Activated naive CD8-positive, alpha-beta T cell treated with anti-CD3 and anti-CD28 coated beads, Interleukin-2, amount 10 ng/mL, durations not matched to agents 7 days and 5 days (primary cell): ENCODE data around the gene HMGA1. TPM values are rescaled to one million over a fixed set of nuclear protein-coding genes. Genes with fewer than 3 reads are reported as not detected.
"Not testable (repeated sequence)": the region's sequence is repeated elsewhere in the genome, so short reads cannot be mapped to it uniquely, and the experiment has no call there.

Source experiments
- ATAC-seq: fragments of 150-1000 bp; cut with Tn5 transposase; one replicate; pipeline ENCODE4 v1.10.0; 2021; ENCODE audit warnings: low read depth, moderate library complexity
- POLR2A ChIA-PET: fragments of 350-600 bp; sonication (Branson Sonifier 250); formaldehyde crosslinking; loops from one replicate; lab custom pipeline; 2021; ENCODE audit warnings: antibody characterized with exemption; lab: Charles Lee
- DNase-seq: peaks from one replicate; pipeline ENCODE4 v3.0.0; 2021
- H3K27ac Mint-ChIP-seq: one replicate; pipeline ENCODE4 v1.8.0; 2022; ENCODE audit warnings: mild to moderate bottlenecking, mixed read lengths
- H3K27me3 Mint-ChIP-seq: one replicate; pipeline ENCODE4 v1.8.0; 2022; ENCODE audit warnings: mild to moderate bottlenecking, moderate library complexity, mixed read lengths
- H3K36me3 Mint-ChIP-seq: one replicate; pipeline ENCODE4 v1.8.0; 2021; ENCODE audit warnings: mild to moderate bottlenecking, mixed read lengths
- H3K4me1 Mint-ChIP-seq: one replicate; pipeline ENCODE4 v1.8.0; 2021; ENCODE audit warnings: mixed read lengths
- H3K4me3 Mint-ChIP-seq: one replicate; pipeline ENCODE4 v1.8.0; 2022; ENCODE audit warnings: mild to moderate bottlenecking, moderate library complexity, mixed read lengths
- H3K9me3 Mint-ChIP-seq: one replicate; pipeline ENCODE4 v1.8.0; 2021; ENCODE audit warnings: mixed read lengths
- total RNA-seq, 2 experiments: library from RNA; stranded (reverse); gene quantifications; one replicate each; pipeline ENCODE4 v1.2.3, GENCODE V29; 2021

Gene HMGA1
- total RNA-seq, 2 experiments from 2014 or later, result 233 to 247 TPM

DNA sequence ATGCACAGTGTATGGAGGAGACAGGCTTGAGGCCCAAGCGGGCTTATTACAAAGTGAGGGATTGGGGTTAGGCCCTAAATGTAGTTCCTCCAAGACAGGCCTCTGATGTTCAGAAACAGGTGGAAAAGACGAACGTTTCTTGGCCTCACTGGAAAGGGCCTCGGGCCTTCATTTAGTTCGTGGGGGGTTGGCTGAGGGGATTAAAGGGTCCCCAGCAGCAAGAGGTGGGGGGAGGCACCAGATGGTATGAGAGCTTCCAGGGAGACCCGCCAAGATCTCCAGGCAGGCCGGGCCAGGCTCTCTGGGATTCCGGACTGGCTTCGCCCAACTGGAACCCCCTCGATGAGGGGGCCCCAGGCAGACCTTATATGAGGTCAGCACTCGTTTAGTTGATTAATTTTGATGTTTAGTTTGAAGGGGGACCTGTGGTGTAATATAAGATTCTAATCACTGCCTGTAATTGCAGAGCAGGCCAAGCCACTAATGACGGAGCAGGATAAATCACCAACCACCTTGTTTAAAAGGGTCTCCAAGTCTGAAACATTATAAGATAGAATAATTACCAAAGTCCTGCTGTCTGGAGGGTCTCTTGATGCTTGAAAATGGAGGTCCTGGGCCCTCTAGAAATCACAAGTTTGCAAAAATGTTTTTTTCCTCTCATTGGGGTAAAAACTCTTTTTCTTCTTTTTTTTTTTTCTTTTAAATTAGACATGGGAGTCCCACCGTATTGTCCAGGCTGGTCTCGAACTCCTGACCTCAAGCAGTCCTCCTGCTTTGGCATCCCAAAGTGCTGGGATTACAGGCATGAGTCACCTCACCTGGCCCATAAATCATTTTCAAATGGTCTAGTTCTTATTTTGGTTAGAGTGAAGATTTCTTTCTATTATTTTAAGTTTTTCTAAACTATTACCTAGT lies 2.2 kb downstream of the HMGA1 start:
- peaks cover 18% of the 10 kb centered on the region for H3K36me3 Mint-ChIP-seq
- POLR2A ChIA-PET, result no interaction called here

DNA sequence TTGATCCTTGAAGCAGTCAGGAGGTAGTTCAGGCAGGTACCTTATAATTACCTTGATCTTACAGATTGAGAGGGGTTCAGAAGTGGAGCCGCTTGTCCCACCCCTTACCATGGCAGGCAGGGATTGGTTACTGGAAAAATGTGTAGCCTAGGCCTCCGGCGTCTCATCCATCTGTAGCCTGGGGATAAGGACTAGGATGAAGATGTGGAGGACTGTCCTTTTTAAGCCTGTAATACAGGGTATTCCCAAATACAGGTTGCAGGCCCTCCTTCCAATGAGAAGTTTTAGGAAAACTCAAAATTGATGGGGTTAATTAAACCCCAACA lies 2.8 kb downstream of the HMGA1 start:
- Mint-ChIP-seq H3K9me3 (no peaks in the 10 kb centered on the region), H3K4me1 (peaks cover 49% of the 10 kb centered on the region), H3K27me3 (no peaks in the 10 kb centered on the region), H3K4me3 (peak overlapping the region; percentile 90), H3K27ac (no peak overlapping the region), H3K36me3 (peaks cover 18% of the 10 kb centered on the region)
- no peak for DNase-seq
- no peak for ATAC-seq
- POLR2A ChIA-PET, result no interaction called here

More for the DNA sequence above, 2.2 kb downstream of the HMGA1 start:
- DNase-seq, result no peak
- H3K9me3 Mint-ChIP-seq, result no peaks in the 10 kb centered on the region
- peak overlapping the region; percentile 91 for H3K27ac Mint-ChIP-seq
- peak overlapping the region; percentile 90 for H3K4me3 Mint-ChIP-seq
- no peaks in the 10 kb centered on the region for H3K27me3 Mint-ChIP-seq
- peaks cover 51% of the 10 kb centered on the region for H3K4me1 Mint-ChIP-seq
- ATAC-seq, result no peak

DNA sequence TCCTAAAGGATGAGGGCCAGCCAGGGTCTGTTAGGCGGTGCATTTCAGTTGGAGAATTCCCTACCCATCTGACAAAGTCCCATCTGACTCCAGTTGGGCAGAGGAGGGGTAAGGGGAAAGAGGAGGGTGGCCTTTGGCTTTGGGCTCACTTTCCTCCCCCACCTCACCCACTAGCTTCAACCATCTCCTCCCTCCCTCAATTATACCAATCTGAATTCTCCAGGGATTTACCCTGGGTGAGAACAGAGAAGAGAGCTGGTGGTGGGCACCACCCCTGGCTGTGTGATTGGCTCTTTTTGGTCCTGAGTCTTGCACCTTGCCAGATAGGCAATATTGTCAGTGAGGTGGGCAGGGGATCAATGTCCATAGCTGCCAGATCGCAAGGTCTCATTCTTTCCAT lies 3.2 kb downstream of the HMGA1 start:
- no peak for ATAC-seq
- H3K27ac Mint-ChIP-seq, result no peak overlapping the region
- H3K36me3 Mint-ChIP-seq, result peaks cover 18% of the 10 kb centered on the region
- H3K4me1 Mint-ChIP-seq, result peaks cover 49% of the 10 kb centered on the region
- DNase-seq, result no peak
- H3K27me3 Mint-ChIP-seq, result no peaks in the 10 kb centered on the region
- no peak overlapping the region for H3K4me3 Mint-ChIP-seq
- no peaks in the 10 kb centered on the region for H3K9me3 Mint-ChIP-seq
- POLR2A ChIA-PET, result no interaction called here

DNA sequence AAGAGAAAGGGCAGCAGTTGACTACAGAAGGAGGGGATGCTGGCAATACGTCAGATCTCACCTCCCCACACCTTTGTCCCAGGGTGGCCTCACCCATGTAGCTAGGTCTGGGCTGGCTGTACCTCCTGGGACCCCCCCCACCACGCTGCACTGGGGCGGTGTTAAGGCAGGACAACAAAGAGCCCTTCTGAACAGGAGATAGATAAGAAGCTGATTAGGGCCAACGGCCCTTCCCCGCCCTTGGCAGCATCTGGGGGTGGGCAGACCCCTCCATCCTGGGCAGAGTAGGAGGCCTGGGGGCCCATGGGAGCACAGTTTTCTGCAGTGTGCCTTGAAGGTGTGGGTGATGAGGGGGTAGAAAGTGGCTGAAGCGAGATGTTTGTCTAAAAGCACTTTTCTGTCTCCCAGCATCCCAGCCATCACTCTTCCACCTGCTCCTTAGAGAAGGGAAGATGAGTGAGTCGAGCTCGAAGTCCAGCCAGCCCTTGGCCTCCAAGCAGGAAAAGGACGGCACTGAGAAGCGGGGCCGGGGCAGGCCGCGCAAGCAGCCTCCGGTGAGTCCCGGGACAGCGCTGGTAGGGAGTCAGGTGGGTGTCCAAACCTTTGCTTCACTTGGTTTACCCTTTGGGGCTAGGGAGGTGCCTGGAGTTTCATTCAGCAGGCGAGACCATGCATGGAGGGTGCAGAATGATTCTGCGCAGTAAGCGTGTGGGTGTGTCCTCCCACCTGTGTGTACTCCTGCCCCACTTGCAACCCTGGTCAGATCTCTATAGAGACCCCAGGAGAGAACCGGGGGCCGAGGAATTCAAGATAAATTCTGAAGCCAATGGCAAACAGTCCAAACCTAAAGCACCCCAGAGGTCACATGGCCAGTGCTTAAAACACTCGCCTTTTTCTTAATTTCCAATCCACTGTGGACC lies 3.9 kb downstream of the HMGA1 start:
- H3K27me3 Mint-ChIP-seq, result no peaks in the 10 kb centered on the region
- POLR2A ChIA-PET, result no interaction called here
- peaks cover 18% of the 10 kb centered on the region for H3K36me3 Mint-ChIP-seq

DNA sequence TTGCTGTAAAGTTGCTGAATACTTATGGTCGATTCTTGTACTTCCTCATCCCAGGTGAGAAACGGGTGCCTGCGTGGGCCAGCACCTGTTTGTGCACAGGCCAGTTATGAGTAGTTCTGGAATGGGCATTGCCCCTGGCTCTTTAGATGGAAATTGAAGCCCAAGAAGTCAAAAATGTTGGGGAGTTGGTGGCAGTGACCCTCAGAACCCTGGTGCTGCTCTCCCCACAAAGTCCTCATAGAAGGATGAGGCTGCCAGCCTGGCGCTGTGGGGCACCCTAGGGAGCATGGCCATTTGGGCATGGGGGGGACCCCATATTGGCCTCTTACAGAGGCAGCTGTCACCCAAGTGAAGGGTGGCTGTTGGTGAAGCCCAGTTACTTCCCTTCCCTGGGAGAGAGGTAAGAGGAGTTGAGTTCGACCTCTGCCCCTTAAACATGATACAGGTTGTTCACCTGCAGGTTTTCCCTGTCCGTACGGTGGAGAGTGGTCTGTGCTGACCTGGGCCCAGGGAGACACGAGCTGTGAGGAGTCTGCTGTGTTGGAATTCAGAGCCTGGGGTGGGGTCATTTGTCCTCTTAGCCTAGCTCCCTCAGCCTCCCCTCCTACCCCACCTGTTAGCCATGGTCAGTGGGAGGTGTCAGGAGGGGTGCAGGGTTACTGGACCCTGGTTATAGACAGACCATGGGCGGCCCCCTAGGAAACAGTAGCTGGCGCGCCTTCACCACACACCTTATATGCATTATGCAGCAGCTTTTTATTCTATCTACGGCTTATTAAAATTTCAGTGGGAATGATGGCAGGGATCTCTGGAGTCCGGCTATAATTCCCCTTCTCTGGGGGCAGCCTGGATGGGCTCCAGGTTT lies 4.9 kb downstream of the HMGA1 start:
- POLR2A ChIA-PET, result interaction anchor here (1.3 to 1.6 kb wide), 2 partner anchors 18 to 45 kb away, joined by 3 to 4 read pairs; no protein-coding TSS in a partner anchor
- no peaks in the 10 kb centered on the region for H3K27me3 Mint-ChIP-seq
- DNase-seq (peak; percentile 15), ATAC-seq (no peak)
- peaks cover 50% of the 10 kb centered on the region for H3K4me1 Mint-ChIP-seq
- peak overlapping the region; percentile 23 for H3K27ac Mint-ChIP-seq
- H3K9me3 Mint-ChIP-seq, result no peaks in the 10 kb centered on the region
- H3K36me3 Mint-ChIP-seq, result peaks cover 20% of the 10 kb centered on the region
- no peak overlapping the region for H3K4me3 Mint-ChIP-seq

More for the DNA sequence above, 3.9 kb downstream of the HMGA1 start:
- Mint-ChIP-seq H3K4me3 (no peak overlapping the region), H3K9me3 (no peaks in the 10 kb centered on the region), H3K27ac (peak overlapping the region; percentile 38), H3K4me1 (peaks cover 50% of the 10 kb centered on the region)
- no peak for ATAC-seq
- peak; percentile 16 for DNase-seq

DNA sequence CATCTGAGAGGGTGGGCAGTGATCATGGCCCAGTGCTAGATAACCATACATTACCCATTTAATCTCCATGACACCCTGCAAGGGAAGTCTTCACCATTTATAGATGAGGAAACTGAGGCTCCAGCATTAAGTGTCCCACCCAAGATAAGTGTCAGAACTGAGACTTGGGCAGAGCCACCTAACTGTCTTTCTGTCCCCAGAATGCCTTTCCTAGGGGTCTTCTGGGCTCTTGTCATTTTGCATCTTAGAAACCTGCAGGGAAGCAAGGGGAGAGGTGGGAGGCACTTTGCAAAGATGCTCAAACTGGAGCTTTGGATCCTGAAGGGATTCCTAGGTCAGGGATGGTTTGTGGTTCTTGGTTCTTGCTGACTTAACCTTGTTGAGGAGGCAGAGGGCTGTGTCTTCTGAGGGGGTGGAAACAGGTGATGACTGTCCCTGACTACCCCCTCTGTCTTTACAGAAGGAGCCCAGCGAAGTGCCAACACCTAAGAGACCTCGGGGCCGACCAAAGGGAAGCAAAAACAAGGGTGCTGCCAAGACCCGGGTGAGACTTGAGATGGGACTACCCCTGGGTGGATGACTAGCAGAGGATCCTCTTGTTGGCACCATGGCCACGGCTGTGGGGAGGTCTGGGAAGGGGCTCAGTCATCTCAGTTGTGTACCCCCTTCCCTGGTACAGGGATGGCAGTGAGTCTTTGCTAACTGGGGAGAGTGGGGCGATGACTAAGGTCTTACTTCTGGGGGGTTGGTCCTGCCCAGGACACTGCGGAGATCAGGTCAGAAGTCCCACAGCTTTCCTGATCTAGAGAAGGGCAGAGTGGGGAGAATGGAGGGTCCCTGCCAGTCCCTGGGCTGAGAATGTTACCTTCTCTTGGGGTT lies 5.8 kb downstream of the HMGA1 start:
- peak overlapping the region; percentile 74 for H3K27ac Mint-ChIP-seq
- no peaks in the 10 kb centered on the region for H3K9me3 Mint-ChIP-seq
- DNase-seq (no peak), ATAC-seq (no peak)
- peak overlapping the region; percentile 25 for H3K4me3 Mint-ChIP-seq
- H3K27me3 Mint-ChIP-seq, result no peaks in the 10 kb centered on the region
- H3K36me3 Mint-ChIP-seq, result peaks cover 20% of the 10 kb centered on the region
- POLR2A ChIA-PET, result interaction anchor here (1.3 to 1.6 kb wide), 2 partner anchors 19 to 46 kb away, joined by 3 to 4 read pairs; no protein-coding TSS in a partner anchor
- peaks cover 52% of the 10 kb centered on the region for H3K4me1 Mint-ChIP-seq

DNA sequence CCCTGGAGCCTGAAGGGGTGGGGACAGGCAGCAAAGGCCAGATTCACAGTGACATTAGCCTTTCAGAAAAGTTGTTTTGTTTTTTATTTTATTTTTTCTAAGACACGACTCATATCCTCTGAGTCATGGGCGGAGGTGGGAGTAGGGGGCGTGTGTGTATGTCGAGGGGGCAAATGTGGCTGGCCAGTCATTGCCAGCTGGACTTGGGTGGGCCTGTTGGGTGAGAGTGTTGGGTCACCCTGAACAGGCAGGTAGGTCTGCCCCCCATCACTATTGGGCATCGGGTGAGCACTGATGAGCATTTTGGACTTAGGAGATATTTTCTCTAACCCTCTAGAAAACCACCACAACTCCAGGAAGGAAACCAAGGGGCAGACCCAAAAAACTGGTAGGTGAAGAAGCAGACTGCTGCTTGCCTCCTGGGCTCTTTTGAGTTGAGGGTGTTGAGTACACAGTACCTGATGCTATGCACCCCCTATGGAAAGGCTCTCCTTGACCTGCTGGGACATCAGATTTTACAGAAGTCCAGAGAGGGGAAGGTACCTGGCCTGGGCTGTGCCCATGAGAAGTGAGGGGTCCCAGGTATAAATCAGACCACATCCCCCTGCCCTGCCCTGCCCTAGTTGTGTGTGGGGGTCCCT lies 6.6 kb downstream of the HMGA1 start:
- no peaks in the 10 kb centered on the region for H3K27me3 Mint-ChIP-seq
- peaks cover 59% of the 10 kb centered on the region for H3K4me1 Mint-ChIP-seq
- H3K27ac Mint-ChIP-seq, result peak overlapping the region; percentile 74
- peaks cover 21% of the 10 kb centered on the region for H3K36me3 Mint-ChIP-seq
- H3K4me3 Mint-ChIP-seq, result no peak overlapping the region
- no peak for DNase-seq
- POLR2A ChIA-PET, result interaction anchor here (0.6 to 1.6 kb wide), 3 partner anchors 19 to 157 kb away, joined by 3 to 4 read pairs (median 4); no protein-coding TSS in a partner anchor
- H3K9me3 Mint-ChIP-seq, result no peaks in the 10 kb centered on the region
- ATAC-seq, result no peak

DNA sequence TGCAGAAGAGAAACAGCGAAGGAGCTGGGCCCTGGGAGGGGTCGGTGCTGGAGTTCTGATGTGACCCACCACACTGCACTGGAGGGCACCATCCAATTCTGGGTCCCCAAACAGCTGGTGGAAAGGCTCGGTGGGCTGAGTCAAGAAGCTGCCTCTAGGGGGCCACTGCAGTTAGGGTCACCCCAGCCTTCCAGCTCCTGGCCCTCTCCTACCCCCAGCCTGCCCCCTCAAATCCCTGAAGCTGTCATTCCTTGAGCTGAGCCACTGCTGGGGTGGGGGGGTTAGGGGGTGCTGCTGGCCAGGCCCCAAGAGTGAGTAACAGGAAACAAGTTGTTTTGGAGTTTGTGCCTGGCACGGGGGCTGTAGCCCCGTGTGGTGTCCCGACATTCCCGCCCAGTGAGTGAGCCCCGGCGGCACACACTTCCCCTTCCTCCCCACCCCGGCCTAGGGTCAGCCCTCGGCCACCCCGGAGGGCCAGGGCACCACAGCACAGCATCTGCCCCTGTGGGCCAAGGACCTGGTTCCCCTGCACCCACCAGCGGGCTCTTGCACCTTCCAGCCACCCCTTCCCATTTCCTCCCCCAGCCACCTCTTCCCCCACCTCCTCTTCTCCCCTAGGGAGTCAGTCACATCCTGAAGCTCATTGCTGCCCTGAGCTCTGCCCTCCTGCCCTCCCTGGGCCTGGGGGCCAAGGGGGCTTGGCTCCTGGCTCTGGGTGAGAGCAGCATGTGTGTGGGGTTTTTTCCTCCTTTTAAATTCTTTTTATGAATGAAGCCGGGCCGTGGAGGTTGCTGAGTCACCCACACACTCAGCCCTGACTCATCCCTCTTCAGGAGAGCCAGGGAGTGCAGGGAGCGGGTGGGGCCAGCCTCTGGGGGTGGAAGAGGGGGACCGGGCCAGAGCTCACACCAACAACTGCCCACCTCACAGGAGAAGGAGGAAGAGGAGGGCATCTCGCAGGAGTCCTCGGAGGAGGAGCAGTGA lies 7.5 kb downstream of the HMGA1 start:
- no peak overlapping the region for H3K4me3 Mint-ChIP-seq
- no peak overlapping the region for H3K27ac Mint-ChIP-seq
- peaks cover 54% of the 10 kb centered on the region for H3K4me1 Mint-ChIP-seq
- no peaks in the 10 kb centered on the region for H3K9me3 Mint-ChIP-seq
- H3K36me3 Mint-ChIP-seq, result peaks cover 19% of the 10 kb centered on the region
- ATAC-seq (no peak), DNase-seq (no peak)
- POLR2A ChIA-PET, result interaction anchor here (0.6 to 1.1 kb wide), 3 partner anchors 17 to 156 kb away, joined by 3 to 4 read pairs (median 4); no protein-coding TSS in a partner anchor
- H3K27me3 Mint-ChIP-seq, result no peaks in the 10 kb centered on the region

DNA sequence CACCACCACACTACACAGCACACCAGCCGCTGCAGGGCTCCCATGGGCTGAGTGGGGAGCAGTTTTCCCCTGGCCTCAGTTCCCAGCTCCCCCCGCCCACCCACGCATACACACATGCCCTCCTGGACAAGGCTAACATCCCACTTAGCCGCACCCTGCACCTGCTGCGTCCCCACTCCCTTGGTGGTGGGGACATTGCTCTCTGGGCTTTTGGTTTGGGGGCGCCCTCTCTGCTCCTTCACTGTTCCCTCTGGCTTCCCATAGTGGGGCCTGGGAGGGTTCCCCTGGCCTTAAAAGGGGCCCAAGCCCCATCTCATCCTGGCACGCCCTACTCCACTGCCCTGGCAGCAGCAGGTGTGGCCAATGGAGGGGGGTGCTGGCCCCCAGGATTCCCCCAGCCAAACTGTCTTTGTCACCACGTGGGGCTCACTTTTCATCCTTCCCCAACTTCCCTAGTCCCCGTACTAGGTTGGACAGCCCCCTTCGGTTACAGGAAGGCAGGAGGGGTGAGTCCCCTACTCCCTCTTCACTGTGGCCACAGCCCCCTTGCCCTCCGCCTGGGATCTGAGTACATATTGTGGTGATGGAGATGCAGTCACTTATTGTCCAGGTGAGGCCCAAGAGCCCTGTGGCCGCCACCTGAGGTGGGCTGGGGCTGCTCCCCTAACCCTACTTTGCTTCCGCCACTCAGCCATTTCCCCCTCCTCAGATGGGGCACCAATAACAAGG lies 8.5 kb downstream of the HMGA1 start:
- not testable (repeated sequence) for H3K27me3 Mint-ChIP-seq, DNase-seq, H3K9me3 Mint-ChIP-seq, H3K4me3 Mint-ChIP-seq, ATAC-seq
- POLR2A ChIA-PET, result interaction anchor here (1.1 kb wide), 1 partner anchor 18 kb away, joined by 4 read pairs; no protein-coding TSS in a partner anchor
- Mint-ChIP-seq H3K36me3 (peaks cover 19% of the 10 kb centered on the region), H3K27ac (peak overlapping the region; percentile 12), H3K4me1 (peaks cover 47% of the 10 kb centered on the region)

DNA sequence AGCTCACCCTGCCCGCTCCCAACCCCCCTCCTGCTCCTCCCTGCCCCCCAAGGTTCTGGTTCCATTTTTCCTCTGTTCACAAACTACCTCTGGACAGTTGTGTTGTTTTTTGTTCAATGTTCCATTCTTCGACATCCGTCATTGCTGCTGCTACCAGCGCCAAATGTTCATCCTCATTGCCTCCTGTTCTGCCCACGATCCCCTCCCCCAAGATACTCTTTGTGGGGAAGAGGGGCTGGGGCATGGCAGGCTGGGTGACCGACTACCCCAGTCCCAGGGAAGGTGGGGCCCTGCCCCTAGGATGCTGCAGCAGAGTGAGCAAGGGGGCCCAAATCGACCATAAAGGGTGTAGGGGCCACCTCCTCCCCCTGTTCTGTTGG lies 9.1 kb downstream of the HMGA1 start:
- POLR2A ChIA-PET, result interaction anchor here (1.1 kb wide), 1 partner anchor 22 kb away, joined by 4 read pairs; no protein-coding TSS in a partner anchor
- Mint-ChIP-seq H3K4me1 (peaks cover 46% of the 10 kb centered on the region), H3K36me3 (peaks cover 17% of the 10 kb centered on the region), H3K27ac (peak overlapping the region; percentile 38)
- not testable (repeated sequence) for H3K27me3 Mint-ChIP-seq, H3K9me3 Mint-ChIP-seq, DNase-seq, H3K4me3 Mint-ChIP-seq, ATAC-seq
